Peyer's patch (tissue), 4 donors: Measurements from ENCODE around the gene TAP2. TPM values are rescaled to one million over a fixed set of nuclear protein-coding genes. Genes with fewer than 3 reads are reported as not detected.
"Not testable (repeated sequence)": the region's sequence is repeated elsewhere in the genome, so short reads cannot be mapped to it uniquely, and the experiment has no call there.

ENCODE experiments used
- DNase-seq, 3 donors: peaks; one replicate each; pipeline ENCODE4 v3.0.0-alpha.2; 2017 to 2019
- H3K27ac ChIP-seq, 4 donors: fragments of 200-600 bp; sonication (generic); one replicate each; pipeline ENCODE4 v1.5.1; 2016 to 2019
- H3K27me3 ChIP-seq, 2 donors: fragments of 200-600 bp; sonication (generic); one replicate each; pipeline ENCODE4 v1.5.1; 2019
- H3K36me3 ChIP-seq, 3 donors: fragments of 200-600 bp; sonication (generic); one replicate each; pipeline ENCODE4 v1.5.1; 2016 to 2019
- H3K4me1 ChIP-seq, 4 donors: fragments of 200-600 bp; sonication (generic); one replicate each; pipeline ENCODE4 v1.5.1; 2016 to 2019
- H3K4me3 ChIP-seq, 4 donors: fragments of 200-600 bp; sonication (generic); 1 replicate in 3 of 4; 2 replicates in 1 of 4; pipeline ENCODE4 v1.5.1; 2016 to 2019; ENCODE audit warnings: mild to moderate bottlenecking in 1 of 4
- H3K9me3 ChIP-seq, 4 donors: fragments of 200-600 bp; sonication (generic); one replicate each; pipeline ENCODE4 v1.5.1; 2016 to 2019; ENCODE audit warnings: mild to moderate bottlenecking in 1 of 4
- POLR2A ChIP-seq, 2 donors: fragments of 450-650 bp; IDR thresholded peaks; one replicate each; pipeline ENCODE4 v1.5.1; 2017; ENCODE audit warnings: antibody characterized with exemption in 2 of 2, mild to moderate bottlenecking in 2 of 2, moderate library complexity in 2 of 2
- total RNA-seq, 4 donors: library from RNA; depleted of rRNA; stranded (reverse); fragments of >200 nt; gene quantifications; one replicate each; pipeline ENCODE4 v1.1.0, GENCODE V29; 2016
- TF ChIP-seq, protein P1 (sequence below), 6 experiments: fragments of 450-650 bp in 4 of 6; fragments of 200-600 bp in 2 of 6; sonication (generic) in 1 of 6; IDR thresholded peaks; one replicate each; pipeline ENCODE4 v1.5.1; 2017 to 2019; ENCODE audit warnings: antibody characterized with exemption in 6 of 6, mild to moderate bottlenecking in 3 of 6, moderate library complexity in 1 of 6

Gene TAP2
- total RNA-seq, 4 donors from 2014 or later: 16.5 to 53.2 (median 39.4) TPM

DNA sequence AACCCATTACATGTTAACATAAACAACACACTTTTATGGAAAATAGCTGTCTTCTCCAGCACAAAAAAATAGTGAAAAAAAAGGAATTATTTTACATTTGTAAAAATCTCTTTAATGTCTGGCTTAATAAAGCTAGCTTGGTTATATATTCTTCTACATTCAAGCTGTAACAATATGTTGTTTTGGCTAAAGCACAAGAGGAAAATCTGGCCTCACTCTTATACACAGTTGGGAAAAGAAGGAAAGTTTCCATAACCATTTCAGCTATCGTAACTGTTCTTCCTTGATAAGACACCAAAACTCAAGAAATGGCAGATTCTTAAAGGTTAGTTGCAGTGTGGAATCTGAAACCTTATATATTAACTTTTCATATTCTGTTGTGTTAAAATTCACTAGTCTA lies 29.4 kb downstream of the TAP2 start:
- Histone ChIP-seq H3K4me1 (no peaks in the 10 kb centered on the region), H3K9me3 (no peaks in the 10 kb centered on the region), H3K27me3 (no peaks in the 10 kb centered on the region), H3K36me3 (no peaks in the 10 kb centered on the region), H3K4me3 (no peak overlapping the region), H3K27ac (no peak overlapping the region)
- TF ChIP-seq POLR2A (IDR thresholded peaks at IDR 0.05): no peak
- TF ChIP-seq, protein P1, sequence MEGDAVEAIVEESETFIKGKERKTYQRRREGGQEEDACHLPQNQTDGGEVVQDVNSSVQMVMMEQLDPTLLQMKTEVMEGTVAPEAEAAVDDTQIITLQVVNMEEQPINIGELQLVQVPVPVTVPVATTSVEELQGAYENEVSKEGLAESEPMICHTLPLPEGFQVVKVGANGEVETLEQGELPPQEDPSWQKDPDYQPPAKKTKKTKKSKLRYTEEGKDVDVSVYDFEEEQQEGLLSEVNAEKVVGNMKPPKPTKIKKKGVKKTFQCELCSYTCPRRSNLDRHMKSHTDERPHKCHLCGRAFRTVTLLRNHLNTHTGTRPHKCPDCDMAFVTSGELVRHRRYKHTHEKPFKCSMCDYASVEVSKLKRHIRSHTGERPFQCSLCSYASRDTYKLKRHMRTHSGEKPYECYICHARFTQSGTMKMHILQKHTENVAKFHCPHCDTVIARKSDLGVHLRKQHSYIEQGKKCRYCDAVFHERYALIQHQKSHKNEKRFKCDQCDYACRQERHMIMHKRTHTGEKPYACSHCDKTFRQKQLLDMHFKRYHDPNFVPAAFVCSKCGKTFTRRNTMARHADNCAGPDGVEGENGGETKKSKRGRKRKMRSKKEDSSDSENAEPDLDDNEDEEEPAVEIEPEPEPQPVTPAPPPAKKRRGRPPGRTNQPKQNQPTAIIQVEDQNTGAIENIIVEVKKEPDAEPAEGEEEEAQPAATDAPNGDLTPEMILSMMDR (IDR thresholded peaks at IDR 0.05): no peak
- no peak for DNase-seq

DNA sequence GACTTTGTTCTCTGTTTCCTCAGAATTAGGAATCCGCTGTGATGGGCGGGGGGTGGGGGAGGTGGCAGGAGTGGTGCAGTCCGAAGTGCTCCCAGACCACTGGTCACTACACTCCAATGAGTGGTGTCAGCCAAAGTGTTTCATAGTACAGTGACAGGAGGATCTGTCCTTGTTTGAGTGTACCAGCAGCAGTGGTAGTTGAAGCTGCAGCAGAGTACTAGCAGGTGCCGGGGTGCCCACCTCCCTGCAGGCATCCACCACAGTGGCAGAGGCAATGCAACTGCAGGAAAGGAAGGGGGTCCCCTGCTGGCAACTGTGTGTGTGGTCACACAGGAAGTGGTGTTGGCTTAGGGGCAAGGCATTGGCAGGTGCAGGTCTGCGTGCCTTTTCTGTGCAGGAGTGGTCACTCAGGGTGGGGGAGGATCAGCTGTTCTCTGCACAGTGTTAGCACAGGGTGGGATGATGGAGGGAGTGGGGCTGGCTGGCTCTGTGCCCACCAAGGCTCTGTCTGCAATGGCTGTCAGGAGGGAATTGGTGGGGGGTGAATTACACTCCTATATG lies 31.4 kb downstream of the TAP2 start:
- no peak overlapping the region for H3K27ac ChIP-seq
- DNase-seq: no peak
- no peaks in the 10 kb centered on the region for H3K27me3 ChIP-seq
- no peak overlapping the region for H3K4me3 ChIP-seq
- no peaks in the 10 kb centered on the region for H3K9me3 ChIP-seq
- no peaks in the 10 kb centered on the region for H3K4me1 ChIP-seq
- no peaks in the 10 kb centered on the region for H3K36me3 ChIP-seq
- no peak for TF ChIP-seq POLR2A (IDR thresholded peaks at IDR 0.05)
- TF ChIP-seq, protein P1 (IDR thresholded peaks at IDR 0.05): no peak

DNA sequence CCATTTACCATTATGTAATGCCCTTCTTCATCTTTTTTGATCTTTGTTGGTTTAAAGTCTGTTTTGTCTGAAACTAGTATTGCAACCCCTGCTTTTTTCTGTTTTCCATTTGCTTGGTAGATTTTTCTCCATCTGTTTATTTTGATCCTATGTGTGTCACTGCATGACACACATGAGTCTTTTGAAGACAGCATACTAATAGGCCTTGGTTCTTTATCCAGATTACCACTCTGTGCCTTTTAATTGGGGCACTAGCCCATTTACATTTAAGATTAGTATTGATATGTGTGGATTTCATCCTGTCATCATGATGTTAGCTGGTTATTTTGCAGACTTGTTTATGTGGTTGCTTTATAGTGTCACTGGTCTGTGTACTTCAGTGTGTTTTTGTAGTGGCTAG lies 33.1 kb downstream of the TAP2 start:
- H3K9me3 ChIP-seq, H3K36me3 ChIP-seq, H3K27ac ChIP-seq, H3K27me3 ChIP-seq, H3K4me3 ChIP-seq, DNase-seq, H3K4me1 ChIP-seq: not testable (repeated sequence)

DNA sequence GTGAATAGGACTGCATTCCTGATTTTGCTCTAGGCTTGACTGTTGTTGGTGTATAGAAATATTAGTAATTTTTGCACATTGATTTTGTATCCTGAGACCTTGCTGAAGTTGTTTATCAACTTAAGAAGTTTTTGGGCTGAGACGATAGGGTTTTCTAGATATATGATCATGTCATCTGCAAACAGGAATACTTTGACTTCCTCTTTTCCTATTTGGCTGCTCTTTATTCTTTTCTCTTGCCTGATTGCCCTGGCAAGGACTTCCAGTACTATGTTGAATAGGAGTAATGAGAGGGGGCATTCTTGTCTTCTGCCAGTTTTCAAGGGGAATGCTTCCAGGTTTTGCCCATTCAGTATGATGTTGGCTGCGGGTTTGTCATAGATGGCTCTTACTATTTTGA lies 35.1 kb downstream of the TAP2 start:
- DNase-seq: no peak
- no peaks in the 10 kb centered on the region for H3K36me3 ChIP-seq
- no peaks in the 10 kb centered on the region for H3K4me1 ChIP-seq
- no peak overlapping the region for H3K4me3 ChIP-seq
- no peak overlapping the region for H3K27ac ChIP-seq
- H3K27me3 ChIP-seq: no peaks in the 10 kb centered on the region
- TF ChIP-seq, protein P1 (IDR thresholded peaks at IDR 0.05): no peak
- TF ChIP-seq POLR2A (IDR thresholded peaks at IDR 0.05): no peak
- H3K9me3 ChIP-seq: no peaks in the 10 kb centered on the region

DNA sequence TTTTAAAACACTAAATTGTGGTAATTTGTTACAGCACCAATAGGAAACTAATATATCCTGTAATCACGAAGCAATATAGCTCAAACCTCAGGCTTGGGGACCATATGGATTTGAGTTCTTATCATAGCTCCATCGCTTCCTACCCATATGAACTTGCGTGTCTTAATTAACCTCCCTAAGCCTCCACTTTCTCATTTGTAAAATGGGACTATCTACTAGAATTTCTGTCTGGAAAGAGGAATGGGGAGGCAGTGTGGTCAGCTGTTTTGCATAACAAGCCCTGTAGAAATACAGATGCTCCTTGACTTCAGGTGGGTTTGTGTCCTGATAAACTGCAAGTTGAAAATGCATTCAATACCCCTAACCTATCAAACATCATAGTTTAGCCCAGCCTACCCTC lies 38.8 kb downstream of the TAP2 start:
- Histone ChIP-seq H3K27me3 (no peaks in the 10 kb centered on the region), H3K4me3 (no peak overlapping the region), H3K4me1 (no peaks in the 10 kb centered on the region), H3K27ac (no peak overlapping the region), H3K36me3 (no peaks in the 10 kb centered on the region), H3K9me3 (no peaks in the 10 kb centered on the region)
- no peak for TF ChIP-seq POLR2A (IDR thresholded peaks at IDR 0.05)
- TF ChIP-seq, protein P1 (IDR thresholded peaks at IDR 0.05): no peak
- DNase-seq: no peak

DNA sequence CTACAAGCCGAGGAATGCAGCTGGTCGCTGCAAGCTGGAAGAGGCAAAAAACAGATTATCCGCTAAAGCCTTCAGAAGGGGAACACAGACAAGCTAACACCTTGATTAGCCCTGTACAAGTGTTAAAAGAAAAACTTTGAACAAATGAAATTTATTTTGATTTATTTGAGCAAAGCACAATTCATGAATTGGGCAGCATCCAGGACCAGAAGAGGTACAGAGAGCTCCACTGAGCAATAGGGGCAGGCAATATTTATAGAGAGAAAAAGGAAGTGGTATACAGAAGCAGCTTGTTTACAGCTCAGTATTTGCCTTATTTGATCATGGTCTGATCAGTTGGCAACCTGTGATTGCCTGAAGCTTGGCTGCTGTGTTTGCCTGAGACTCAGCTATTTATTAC lies 39.4 kb downstream of the TAP2 start:
- Histone ChIP-seq H3K4me3 (no peak overlapping the region), H3K27me3 (no peaks in the 10 kb centered on the region), H3K27ac (no peak overlapping the region), H3K4me1 (no peaks in the 10 kb centered on the region), H3K9me3 (no peaks in the 10 kb centered on the region), H3K36me3 (no peaks in the 10 kb centered on the region)
- TF ChIP-seq, protein P1 (IDR thresholded peaks at IDR 0.05): no peak
- no peak for TF ChIP-seq POLR2A (IDR thresholded peaks at IDR 0.05)
- no peak for DNase-seq
